ENCODE measurements around the gene RGL1.

DNA sequence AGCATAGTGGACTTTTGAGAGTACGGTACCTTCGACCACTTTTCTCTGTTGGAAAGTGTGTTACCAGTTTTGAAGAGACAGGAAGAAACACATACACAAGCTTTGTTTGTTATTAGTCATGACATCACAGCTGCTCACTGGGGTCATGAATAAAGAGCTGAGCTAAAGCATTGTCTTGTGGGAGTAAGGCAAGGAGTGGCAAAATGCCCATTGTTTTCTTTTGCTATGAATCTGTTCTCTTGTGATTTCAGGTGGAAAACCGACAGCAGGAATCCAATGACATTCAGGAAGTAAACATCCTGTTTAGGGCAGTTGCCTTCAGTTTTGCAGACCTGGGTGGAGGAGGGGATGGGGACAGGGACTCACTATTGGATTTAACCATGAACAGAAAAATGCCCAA is 66.2 kb downstream of the RGL1 start:
- TF ChIP-seq, protein P1, sequence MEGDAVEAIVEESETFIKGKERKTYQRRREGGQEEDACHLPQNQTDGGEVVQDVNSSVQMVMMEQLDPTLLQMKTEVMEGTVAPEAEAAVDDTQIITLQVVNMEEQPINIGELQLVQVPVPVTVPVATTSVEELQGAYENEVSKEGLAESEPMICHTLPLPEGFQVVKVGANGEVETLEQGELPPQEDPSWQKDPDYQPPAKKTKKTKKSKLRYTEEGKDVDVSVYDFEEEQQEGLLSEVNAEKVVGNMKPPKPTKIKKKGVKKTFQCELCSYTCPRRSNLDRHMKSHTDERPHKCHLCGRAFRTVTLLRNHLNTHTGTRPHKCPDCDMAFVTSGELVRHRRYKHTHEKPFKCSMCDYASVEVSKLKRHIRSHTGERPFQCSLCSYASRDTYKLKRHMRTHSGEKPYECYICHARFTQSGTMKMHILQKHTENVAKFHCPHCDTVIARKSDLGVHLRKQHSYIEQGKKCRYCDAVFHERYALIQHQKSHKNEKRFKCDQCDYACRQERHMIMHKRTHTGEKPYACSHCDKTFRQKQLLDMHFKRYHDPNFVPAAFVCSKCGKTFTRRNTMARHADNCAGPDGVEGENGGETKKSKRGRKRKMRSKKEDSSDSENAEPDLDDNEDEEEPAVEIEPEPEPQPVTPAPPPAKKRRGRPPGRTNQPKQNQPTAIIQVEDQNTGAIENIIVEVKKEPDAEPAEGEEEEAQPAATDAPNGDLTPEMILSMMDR (IDR thresholded peaks at IDR 0.05), result no peak
- TF ChIP-seq POLR2A (IDR thresholded peaks at IDR 0.05), result no peak
